GM12874 (cell line): ENCODE results near the gene CUX1.

Experiments
- CTCF ChIP-seq: IDR thresholded peaks from 2 replicates; pipeline ENCODE4 v1.5.1; 2011; ENCODE audit warnings: low read depth, mild to moderate bottlenecking, control low read depth, low read length, moderate library complexity; ENCODE audit not compliant: insufficient read depth

CUX1 gene

GRCh38 chr7:101906291-101907240, 89.1 kb downstream of the CUX1 start:
- TF ChIP-seq CTCF: no peak

GRCh38 chr7:101910991-101911799, 93.8 kb downstream of the CUX1 start:
- TF ChIP-seq CTCF: no peak

- TF ChIP-seq CTCF: no peak
Measured at GRCh38 chr7:101911800-101912715, 94.6 kb downstream of the CUX1 start.

- no peak for TF ChIP-seq CTCF
Measured at GRCh38 chr7:101912716-101913110, 95.3 kb downstream of the CUX1 start.

- no peak for TF ChIP-seq CTCF
Measured at GRCh38 chr7:101913247-101913721, 95.9 kb downstream of the CUX1 start.

GRCh38 chr7:101913851-101914250, 96.4 kb downstream of the CUX1 start:
- no peak for TF ChIP-seq CTCF
